SH-SY5Y (cell line): Measurements from ENCODE around the gene SHQ1.

Experiments
- GATA2 ChIP-seq: IDR thresholded peaks from 2 replicates; pipeline ENCODE4 v1.6.1; 2011; ENCODE audit warnings: mild to moderate bottlenecking, low read depth, low read length
- GATA3 ChIP-seq: IDR thresholded peaks from 2 replicates; pipeline ENCODE4 v1.6.1; 2011; ENCODE audit warnings: low read depth, mild to moderate bottlenecking, low read length, moderate library complexity

DNA sequence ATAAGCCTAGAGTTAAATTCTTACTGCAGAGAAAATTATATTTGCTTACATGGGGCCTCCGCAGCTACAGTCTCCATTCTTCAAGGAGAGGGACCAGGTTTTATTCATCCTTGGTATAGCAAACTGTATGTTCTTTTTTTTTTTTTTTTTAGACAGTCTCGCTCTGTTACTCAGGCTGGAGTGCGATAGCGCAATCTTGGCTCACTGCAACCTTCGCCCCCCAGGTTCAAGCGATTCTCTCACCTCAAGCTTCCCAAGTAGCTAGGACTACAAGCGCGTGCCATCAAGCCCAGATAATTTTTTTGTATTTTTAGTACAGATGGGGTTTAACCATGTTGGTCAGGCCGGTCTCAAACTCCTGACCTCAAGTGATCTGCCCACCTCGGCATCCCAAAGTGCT is 2.1 kb downstream of the SHQ1 start:
- no peak for TF ChIP-seq GATA2
- TF ChIP-seq GATA3, result no peak
